HG03442 (cell line): ENCODE results near the gene NAT14.
"Not testable (repeated sequence)": the region's sequence is repeated elsewhere in the genome, so short reads cannot be mapped to it uniquely, and the experiment has no call there.

ENCODE experiments used
- ATAC-seq: cut with Tn5 transposase; IDR thresholded peaks from one replicate; pipeline ENCODE4 v1.9.1; 2021; ENCODE audit warnings: mild to moderate bottlenecking, moderate library complexity; ENCODE audit not compliant: unreplicated experiment

Gene NAT14

GRCh38 chr19:55486043-55486970, 1.3 kb downstream of the NAT14 start:
- ATAC-seq, result no peak

- ATAC-seq, result no peak
Observed at GRCh38 chr19:55486971-55487923, 2.3 kb downstream of the NAT14 start.

- ATAC-seq, result no peak
Observed at GRCh38 chr19:55487924-55488687, 3.1 kb downstream of the NAT14 start, which contains the start of gene SSC5D. Gene SSC5D, plus strand, starts transcription at chr19:55488436. Its CDS starts 154 bp downstream, at chr19:55488590.

GRCh38 chr19:55488986-55489710, 4.2 kb downstream of the NAT14 start:
- no peak for ATAC-seq

- no peak for ATAC-seq
Observed at GRCh38 chr19:55489711-55490477, 4.9 kb downstream of the NAT14 start.

GRCh38 chr19:55490478-55491432, 5.8 kb downstream of the NAT14 start:
- ATAC-seq, result no peak

GRCh38 chr19:55491546-55492360, 6.8 kb downstream of the NAT14 start:
- no peak for ATAC-seq

- ATAC-seq, result no peak
Observed at GRCh38 chr19:55492362-55492944, 7.5 kb downstream of the NAT14 start.

- ATAC-seq, result no peak
Observed at GRCh38 chr19:55493052-55493644, 8.2 kb downstream of the NAT14 start.

GRCh38 chr19:55493645-55494171, 8.7 kb downstream of the NAT14 start:
- ATAC-seq, result no peak

GRCh38 chr19:55494172-55494761, 9.3 kb downstream of the NAT14 start:
- no peak for ATAC-seq

- ATAC-seq, result no peak
Observed at GRCh38 chr19:55495646-55496349, 10.8 kb downstream of the NAT14 start.

GRCh38 chr19:55496820-55497219, 11.8 kb downstream of the NAT14 start:
- ATAC-seq, result not testable (repeated sequence)

- no peak for ATAC-seq
Observed at GRCh38 chr19:55497763-55498162, 12.8 kb downstream of the NAT14 start.

GRCh38 chr19:55498246-55498840, 13.4 kb downstream of the NAT14 start:
- no peak for ATAC-seq
